GM18508 (cell line): ENCODE results near the gene FOS.
"Not testable (repeated sequence)": the region's sequence is repeated elsewhere in the genome, so short reads cannot be mapped to it uniquely, and the experiment has no call there.

Experiments
- ATAC-seq: cut with Tn5 transposase; IDR thresholded peaks from one replicate; pipeline ENCODE4 v1.9.1; 2021; ENCODE audit warnings: moderate number of reproducible peaks; ENCODE audit not compliant: insufficient read depth, unreplicated experiment

FOS gene

DNA sequence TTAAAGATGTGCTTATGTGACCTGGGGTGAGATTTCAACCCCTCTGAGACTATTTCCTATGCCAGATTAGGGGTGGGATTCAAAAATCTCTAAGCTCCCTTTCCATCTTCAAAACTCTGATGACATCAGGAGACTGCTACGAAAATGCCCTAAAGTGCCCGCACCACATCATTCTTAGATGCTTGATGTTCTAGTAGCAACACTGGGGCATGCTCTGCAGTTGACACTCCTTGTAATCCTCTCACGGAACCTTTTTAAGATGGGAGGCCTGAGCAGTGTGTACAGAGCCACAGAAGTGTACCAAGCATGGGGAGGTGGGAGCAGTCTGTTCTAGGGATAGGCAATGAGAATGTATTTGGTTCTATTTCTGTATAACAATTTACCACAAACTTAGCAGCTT, 12.2 kb downstream of the FOS start:
- no peak for ATAC-seq

DNA sequence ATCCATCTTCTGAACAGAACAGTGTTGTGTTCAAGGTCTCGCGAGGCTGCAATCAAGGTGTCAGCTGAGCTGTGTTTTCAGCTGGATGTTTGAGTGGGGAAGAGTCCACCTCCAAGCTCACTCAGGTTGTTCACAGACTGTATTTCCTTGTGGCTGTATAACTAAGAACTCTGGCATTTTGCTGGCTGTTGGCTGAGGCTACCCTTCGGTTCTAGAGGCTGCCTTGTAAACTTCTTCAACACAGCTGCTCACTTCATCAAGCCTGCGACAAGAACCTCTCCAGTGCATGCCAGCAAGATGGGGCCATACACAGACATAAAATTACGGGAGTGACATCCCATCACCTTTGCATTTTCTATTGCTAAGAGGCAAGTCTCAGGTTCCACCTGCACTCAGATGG, 12.7 kb downstream of the FOS start:
- ATAC-seq: no peak

DNA sequence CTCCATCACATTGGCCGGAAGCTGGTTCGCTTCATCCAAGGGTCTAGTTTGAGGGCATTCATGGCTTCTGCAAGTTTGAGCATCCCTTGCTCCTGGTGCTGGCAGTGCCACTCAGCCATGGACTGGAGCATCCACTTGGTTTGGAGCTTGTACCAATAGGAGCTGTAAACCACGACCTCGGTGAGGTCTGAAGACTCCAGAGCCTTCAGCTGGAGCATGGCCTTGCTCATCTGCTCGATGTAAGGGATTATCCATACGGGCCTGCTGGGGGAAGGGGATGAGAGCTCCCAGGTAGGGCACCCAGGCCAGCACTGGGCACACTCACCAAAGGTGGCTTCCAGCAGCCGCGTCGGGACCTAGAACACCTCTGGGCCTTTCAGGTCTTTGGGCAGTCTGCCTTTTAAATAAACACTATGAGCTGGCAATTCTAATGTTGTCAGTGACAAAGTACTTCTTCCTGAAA, 13.5 kb downstream of the FOS start:
- ATAC-seq: no peak

DNA sequence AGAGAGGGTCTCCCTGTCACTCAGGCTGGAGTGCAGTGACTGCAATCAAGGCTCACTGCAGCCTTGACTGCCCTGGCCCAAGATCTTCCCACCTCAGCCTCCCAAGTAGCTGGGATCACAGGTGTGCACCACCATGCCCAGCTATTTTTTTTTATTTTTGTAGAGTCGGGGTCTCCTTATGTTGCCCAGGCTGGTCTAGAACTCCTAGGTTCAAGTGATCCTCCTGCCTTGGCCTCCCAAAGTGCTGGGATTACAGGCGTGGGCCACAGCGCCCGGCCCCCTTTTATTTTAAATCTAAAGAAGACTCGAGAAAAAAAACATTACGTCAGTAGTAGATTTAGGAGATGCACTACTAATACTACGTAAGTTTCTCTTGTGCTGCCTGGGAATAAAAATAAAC, 14.3 kb downstream of the FOS start:
- ATAC-seq: no peak

- peak; percentile 56 for ATAC-seq
Observed at GRCh38 chr14:75293920-75294648, 15.5 kb downstream of the FOS start.

DNA sequence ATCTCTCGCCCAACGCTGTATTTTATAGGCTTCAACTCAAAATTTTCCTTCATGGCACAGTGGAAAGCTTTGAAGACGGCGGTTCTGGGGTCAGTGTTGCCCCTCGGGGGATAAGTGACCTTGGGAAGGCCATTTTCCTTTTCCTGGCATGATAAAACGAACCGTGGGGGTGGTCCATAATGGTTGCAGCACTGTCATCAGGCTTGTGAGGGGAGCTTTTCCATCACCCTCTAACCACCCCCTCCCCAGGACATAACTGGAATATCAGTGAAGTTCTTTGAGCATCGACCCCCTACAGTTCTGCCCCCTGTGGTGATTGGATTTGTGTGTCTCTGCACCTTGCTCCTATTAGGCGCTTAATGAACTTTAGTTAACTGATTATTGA, 16.0 kb downstream of the FOS start:
- ATAC-seq: no peak

GRCh38 chr14:75295061-75295461, 16.4 kb downstream of the FOS start:
- no peak for ATAC-seq

DNA sequence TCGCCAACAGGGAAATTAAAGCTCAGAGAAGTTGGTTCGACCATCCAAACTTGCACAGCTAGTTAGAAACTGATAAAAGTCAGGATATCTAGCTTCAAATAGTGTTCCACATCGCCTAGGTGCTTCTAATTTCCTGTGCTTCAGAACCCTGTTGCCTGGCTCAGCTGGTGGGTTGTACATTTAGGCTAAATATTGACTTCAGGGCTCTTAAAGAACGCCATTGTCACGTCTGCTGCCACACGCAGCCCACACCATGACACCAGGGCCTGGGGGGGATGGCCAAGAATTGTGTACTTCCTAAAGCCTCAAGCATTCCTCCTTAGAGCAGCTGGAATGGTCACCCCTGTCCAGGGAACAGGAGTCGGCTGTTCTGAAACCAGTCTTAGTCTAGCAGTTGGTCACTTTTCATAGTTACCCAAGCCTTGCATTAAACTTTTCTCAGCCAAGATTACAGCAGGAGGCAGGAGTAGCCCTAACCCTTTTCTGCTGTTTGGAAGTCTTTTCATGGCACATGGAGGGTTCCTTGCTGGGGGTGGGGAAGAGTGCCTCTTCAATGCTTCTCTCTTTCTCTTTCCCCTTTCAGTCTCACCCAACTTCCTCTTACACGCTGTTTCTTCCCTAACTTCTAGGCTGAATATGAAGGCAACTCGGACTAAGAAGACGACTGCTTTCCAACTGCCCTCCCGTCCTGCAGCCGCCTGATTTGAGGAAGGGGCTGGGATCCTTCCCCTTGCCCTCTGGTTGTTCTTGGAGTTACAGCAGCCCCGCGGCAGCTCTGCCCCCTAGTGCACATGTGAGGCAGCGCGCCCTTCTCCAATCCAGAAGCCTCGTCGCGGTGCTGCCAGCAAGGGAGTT, 17.1 kb downstream of the FOS start:
- no peak for ATAC-seq

DNA sequence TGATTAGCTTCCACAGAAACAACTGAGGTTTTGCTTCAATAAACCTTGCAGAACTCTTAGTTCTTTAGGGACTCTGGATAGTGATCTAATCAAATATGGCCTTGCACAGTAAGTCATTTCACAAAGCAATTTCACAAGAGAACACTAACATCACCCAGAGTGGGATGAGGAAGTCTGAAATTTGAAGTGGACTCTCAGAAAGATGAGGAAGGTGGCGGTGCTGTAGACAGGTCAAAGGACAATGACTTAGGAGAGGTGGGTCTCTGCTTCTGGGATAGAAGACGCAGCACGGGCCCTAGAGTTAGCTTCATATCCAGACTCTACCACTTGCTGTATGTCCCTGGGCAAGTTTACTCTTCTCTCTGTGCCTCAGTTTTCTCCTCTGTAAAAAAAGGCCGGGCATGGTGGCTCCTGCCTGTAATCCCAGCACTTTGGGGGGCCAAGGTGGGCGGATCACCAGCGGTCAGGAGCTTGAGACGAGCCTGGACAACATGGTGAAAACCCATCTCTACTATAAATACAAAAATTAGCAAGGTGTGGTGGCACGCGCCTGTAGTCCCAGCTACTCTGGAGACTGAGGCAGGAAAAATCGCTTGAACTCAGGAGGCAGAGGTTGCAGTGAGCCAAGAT, 18.9 kb downstream of the FOS start:
- no peak for ATAC-seq

DNA sequence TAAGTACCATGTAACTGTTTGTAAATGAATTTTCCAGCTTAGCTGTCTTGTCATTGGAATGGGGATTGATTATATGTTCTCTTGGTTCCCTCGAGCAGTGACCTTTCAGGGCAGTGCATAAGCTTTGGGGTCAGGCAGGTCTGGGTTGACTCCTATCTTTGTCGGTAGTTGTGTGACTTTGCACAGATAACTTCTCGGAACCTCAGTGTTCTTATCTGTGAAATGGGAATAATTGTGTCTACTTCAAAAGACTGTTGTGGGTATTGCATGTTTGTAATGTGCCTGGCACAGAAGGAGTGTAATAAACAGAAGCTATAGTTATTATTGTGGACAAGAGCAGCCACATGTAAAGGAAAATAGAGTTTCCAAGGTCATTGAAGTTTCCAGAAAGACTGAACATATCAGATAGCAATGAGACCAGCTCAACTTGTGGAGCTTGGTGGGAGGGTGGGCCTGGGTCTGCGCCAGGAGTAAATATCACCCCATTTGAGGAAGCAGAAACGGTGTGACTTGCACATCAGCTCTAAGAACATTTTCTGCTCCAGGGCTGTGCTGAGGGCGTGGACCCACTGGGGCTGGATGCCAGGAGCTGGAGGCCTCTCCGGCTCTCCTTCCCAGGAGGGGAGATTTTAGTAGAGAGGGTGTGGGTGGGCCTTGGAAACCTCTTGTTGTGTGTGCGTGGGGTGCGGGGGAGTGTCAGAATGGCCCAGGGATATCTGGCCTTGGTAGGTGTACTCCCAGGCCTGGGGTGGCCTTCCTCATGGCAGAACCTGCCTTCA, 19.7 kb downstream of the FOS start:
- ATAC-seq: no peak

GRCh38 chr14:75299059-75299458, 20.4 kb downstream of the FOS start:
- ATAC-seq: no peak

DNA sequence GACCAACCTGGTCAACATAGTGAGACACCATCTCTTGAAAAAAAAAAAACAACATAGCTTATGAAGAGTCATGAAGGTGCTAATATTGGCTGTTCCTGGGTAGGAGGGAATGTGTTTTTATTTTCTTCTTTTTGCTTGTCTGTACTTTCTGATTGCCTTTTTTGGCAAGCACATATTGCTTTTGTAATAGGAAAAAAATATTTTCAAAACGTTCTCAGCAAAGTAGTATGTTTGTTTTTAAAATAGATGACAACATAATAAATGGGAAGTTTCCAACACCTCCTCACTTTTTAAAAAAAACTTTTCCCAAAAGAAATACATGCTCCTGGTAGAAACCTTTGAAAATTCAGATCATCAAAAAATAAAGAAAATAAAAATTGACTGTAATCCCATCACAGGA, 20.9 kb downstream of the FOS start:
- no peak for ATAC-seq

DNA sequence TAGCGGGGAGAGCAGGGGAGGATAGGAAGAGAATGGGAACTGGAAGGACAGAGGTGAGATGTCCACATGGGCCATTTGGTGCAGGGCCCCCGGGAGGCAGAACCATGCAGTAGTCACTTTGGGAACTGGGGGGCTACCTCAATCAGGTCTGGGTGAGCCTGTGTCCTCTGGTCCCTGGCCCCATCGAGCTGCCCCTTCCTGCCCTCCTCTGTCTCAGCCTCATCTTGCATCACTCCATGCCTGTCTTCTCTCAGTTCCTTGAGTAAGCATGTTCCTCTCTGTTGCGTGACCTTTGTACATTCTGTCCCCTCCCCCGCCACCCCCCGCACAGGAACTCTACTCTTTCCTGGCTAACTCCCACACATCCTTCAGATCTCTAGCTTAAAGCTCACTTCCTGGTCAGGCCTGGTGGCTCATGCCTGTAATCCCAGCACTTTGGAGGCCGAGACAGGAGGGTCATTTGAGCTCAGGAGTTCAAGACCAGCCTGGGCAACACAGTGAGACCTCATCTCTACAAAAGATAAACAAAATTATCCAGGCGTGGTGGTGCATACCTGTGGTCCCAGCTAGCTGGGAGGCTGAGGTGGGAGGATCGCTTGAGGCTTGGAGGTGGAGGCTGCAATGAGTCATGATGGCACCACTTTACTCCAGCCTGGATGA, 23.2 kb downstream of the FOS start:
- no peak for ATAC-seq

- ATAC-seq: no peak
Observed at GRCh38 chr14:75303381-75303789, 24.8 kb downstream of the FOS start.

GRCh38 chr14:75306410-75306809, 27.8 kb downstream of the FOS start:
- ATAC-seq: not testable (repeated sequence)

GRCh38 chr14:75306927-75307699, 28.5 kb downstream of the FOS start:
- no peak for ATAC-seq

DNA sequence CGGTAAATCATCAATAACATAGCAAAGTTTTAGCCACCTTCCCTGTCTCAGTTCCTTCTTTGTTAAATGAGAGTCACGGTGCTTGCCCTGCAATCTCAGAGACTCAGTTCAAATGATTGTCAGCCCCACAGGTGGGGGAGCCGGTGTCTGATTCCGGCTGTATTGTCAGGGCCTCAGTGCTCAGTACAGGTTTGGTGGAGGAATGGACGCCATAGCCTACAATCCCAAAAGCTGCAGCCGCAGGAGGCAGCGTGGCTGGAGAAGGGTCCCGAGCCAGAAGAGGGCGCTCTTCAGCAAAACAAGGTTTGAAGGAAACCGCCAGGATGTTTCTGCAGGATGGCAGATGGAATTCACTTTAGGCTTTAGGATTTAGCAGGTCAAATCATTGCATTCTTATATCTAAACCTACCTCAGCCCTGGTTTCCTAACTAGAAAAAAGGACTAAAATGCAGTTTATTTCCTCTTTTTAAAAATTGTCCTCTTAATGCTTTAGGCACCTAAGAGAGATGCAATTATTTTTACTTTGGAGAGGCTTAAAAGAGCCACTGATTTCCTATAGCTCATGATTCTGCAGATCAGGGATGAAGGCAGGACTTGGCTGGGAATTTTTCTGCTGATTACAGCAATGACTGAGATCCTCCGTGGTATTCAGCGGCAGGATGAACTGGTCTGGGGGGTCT, 29.2 kb downstream of the FOS start:
- no peak for ATAC-seq

DNA sequence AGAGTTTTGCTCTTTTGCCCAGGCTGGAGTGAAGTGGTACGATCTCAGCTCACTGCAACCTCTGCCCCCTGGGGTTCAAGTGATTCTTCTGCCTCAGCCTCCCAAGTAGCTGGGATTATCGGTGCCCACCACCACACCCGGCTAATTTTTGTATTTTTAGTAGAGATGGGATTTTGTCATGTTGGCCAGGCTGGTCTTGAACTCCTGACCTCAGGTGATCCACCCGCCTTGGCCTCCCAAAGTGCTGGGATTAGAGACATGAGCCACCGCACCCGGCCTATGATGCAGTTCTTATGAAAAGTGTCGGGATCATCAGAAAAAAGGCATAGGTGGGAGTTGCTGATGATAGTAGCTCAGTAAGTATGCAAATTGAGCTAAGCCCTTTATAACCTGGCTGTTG, 30.4 kb downstream of the FOS start:
- not testable (repeated sequence) for ATAC-seq

- not testable (repeated sequence) for ATAC-seq
Observed at GRCh38 chr14:75309561-75309960, 30.9 kb downstream of the FOS start.
